Retinal pigment epithelial cell (primary cell): ENCODE measurements around the gene FREM2.

ENCODE experiments used
- DNase-seq: peaks from one replicate; pipeline ENCODE4 v3.0.0-alpha.2; 2010; ENCODE audit warnings: low read depth
- H3K4me3 ChIP-seq: 2 replicates; pipeline ENCODE4 v1.5.1; 2011; ENCODE audit warnings: mild to moderate bottlenecking, low read length, control low read depth, moderate library complexity
- CTCF ChIP-seq: conservative IDR thresholded peaks from 2 replicates; pipeline ENCODE4 v1.5.1; 2011; ENCODE audit warnings: low read depth, low read length, control low read depth, inconsistent platforms

Gene FREM2

DNA sequence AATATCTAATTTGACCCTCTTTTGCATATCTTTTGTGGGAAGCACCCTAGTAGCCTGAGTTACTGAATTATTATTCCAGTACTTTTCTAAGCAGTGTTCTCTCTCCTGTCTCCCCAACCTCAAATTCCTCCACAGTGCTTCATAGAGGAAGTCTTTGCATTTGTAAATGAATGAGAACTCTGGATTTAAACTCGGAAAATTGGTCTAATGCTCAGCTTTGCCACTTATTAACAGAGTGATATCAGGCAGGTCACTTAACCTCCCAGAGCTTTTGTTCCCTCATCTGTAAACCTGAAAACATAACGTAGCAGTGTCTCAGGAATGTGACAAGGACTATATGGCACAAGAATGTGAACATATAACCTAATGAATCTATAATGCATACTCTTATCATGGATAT lies 26.2 kb downstream of the FREM2 start:
- H3K4me3 ChIP-seq = no peak overlapping the region
- TF ChIP-seq CTCF = no peak
- no peak for DNase-seq

GRCh38 chr13:38718374-38718773 lies 31.5 kb downstream of the FREM2 start:
- TF ChIP-seq CTCF = no peak
- no peak for DNase-seq
- no peak overlapping the region for H3K4me3 ChIP-seq

- DNase-seq = no peak
Measured at GRCh38 chr13:38730332-38730731, 43.5 kb downstream of the FREM2 start.

GRCh38 chr13:38733146-38733545 lies 46.3 kb downstream of the FREM2 start:
- DNase-seq = no peak
- no peak overlapping the region for H3K4me3 ChIP-seq
- TF ChIP-seq CTCF = no peak

More at GRCh38 chr13:38730332-38730731, 43.5 kb downstream of the FREM2 start:
- no peak for TF ChIP-seq CTCF
- no peak overlapping the region for H3K4me3 ChIP-seq

DNA sequence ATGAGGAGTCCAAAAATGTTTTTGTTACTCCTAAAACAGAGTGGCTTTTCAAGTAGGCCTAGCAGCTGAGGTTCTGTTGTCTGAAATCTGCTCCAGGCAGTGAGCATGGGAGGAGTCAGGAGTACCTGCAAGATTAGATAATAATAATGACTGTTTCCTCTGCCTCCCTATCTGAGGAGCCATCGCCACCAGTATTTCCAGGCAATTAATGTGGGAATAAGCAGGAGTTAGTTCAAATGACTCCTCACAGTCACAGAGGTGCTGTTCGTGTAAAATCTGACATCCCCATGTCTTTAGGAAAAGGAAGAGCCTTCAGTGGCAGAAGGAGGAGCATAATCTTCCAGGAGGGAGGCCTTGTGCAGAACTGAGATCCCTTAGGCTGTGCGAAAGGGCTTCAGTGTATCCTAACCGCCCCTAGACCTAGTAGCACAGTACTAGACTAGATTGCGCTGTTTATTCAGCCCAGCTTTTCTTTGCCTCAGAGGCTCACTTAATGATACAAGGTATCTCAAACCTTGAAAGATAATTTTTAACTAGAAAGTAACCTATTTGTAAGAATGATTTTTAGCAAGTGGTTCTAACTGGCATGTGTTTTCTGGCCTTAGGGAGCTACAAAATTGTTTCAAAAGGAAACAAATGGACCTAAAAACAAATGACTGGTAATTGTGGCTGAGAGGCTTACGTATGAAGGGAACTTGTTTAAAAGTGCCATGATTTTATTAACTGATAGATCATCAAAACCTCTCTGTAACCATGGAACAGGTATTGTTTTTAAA lies 49.0 kb downstream of the FREM2 start:
- TF ChIP-seq CTCF = no peak

GRCh38 chr13:38743466-38743865 lies 56.6 kb downstream of the FREM2 start:
- TF ChIP-seq CTCF = no peak
- no peak overlapping the region for H3K4me3 ChIP-seq
- DNase-seq = no peak

More for the DNA sequence above, 49.0 kb downstream of the FREM2 start:
- DNase-seq = no peak
- no peak overlapping the region for H3K4me3 ChIP-seq

GRCh38 chr13:38752686-38753085 lies 65.8 kb downstream of the FREM2 start:
- no peak for DNase-seq
- no peak for TF ChIP-seq CTCF
- no peak overlapping the region for H3K4me3 ChIP-seq
